HG02759 (cell line): Measurements from ENCODE around the gene MAST4.
A peak's percentile ranks its signal among the peaks of the same experiment; 100 is the strongest.
"Not testable (repeated sequence)": the region's sequence is repeated elsewhere in the genome, so short reads cannot be mapped to it uniquely, and the experiment has no call there.

Experiments used
- ATAC-seq: cut with Tn5 transposase; IDR thresholded peaks from one replicate; pipeline ENCODE4 v1.9.1; 2021; ENCODE audit warnings: mild to moderate bottlenecking, moderate library complexity; ENCODE audit not compliant: unreplicated experiment

The MAST4 gene

DNA sequence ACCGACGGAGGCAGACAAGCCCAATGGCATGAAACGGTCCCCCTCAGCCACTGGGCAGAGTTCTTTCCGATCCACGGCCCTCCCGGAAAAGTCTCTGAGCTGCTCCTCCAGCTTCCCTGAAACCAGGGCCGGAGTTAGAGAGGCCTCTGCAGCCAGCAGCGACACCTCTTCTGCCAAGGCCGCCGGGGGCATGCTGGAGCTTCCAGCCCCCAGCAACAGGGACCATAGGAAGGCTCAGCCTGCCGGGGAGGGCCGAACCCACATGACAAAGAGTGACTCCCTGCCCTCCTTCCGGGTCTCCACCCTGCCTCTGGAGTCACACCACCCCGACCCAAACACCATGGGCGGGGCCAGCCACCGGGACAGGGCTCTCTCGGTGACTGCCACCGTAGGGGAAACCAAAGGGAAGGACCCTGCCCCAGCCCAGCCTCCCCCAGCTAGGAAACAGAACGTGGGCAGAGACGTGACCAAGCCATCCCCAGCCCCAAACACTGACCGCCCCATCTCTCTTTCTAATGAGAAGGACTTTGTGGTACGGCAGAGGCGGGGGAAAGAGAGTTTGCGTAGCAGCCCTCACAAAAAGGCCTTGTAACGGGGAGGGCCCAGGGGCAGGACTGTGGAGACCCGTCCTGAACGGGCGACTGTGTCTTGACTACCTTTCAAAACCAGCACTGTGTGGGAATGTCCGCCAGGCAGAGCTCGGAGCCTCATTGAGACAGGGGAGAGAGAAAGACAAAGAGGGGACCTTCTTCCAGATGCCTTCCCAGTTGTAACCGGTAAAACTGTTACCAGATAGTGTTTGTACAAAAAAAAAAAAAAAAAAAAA lies 570.5 kb downstream of the MAST4 start:
- peak; percentile 52 for ATAC-seq

DNA sequence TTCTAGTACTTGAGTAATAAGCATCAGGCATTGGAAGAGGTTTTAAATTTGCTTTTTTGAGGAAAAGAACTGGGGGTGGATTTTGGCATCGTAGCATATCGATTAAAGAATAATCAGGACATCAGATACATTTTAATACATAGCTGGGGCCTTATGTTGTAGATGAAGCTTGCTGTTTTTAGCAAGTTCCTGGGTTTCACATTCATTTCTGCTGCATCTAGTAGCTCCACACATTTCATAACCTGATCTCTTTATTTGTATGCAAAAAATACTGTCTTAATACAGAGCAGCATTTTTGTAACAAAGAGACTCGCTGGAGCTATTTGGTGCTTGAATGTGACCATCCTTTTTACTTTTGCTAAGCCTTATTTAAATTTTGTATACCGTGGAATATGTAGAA lies 571.9 kb downstream of the MAST4 start:
- ATAC-seq, result no peak

DNA sequence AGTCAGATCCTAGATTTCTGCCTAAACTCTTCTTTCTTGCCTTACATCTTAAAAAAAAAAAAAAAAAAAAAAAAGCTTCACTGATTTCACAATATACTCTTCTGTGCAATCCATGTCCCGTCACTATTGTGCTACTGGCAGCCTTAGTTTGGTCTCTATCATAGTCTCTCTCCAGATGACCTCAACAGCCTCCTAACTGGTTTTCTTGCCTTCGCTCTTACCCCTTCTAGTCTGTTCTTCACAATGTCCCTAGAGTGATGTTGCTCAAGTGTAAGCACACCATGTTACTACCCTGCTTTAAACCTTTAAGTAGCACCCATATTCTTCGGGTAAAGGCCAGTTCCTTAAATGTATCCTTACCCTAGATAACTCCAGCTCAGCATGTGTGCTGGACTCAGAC lies 574.6 kb downstream of the MAST4 start:
- no peak for ATAC-seq

DNA sequence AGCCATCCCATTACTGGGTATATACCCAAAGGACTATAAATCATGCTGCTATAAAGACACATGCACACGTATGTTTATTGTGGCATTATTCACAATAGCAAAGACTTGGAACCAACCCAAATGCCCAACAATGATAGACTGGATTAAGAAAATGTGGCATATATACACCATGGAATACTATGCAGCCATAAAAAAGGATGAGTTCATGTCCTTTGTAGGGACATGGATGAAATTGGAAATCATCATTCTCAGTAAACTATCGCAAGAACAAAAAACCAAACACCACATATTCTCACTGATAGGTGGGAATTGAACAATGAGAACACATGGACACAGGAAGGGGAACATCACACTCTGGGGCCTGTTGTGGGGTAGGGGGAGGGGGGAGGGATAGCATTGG lies 577.2 kb downstream of the MAST4 start:
- ATAC-seq, result not testable (repeated sequence)

DNA sequence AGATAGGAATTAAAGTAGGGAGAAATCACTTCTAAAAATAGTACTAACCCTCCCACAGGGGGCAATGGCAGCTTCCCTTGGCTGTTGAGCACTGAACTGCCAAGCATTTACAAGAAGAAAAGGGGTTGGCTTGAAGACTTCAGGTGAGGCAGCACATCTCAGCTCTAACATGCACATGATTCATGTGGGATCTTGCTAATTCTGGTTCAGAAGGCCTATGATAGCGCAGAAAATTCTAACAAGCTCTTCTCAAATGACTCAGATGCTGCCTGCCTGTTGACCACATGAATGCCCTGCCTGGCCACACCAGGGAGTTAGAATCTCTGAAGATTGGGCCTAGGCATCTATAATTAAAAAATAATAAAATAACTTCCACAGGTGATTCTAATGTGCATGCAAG lies 577.8 kb downstream of the MAST4 start:
- ATAC-seq, result no peak

DNA sequence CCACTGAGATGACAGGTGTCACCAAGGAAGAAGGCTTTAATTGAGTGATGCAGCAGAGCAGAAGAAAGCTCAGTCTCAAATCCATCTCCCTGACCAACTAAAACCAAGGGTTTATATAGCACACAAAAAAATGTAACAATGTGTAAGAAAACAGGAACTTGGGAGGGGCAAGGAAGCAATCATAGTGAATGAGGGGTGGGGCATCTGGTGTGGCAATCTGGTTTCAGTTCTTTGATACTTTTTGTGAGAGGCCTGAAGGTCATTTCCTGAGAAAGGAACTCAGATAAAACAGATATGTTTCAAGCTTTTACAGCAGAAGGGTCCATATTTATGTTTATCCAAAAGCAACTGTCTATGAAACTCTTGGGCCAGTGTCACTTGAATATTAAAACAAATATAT lies 580.7 kb downstream of the MAST4 start:
- ATAC-seq, result no peak

DNA sequence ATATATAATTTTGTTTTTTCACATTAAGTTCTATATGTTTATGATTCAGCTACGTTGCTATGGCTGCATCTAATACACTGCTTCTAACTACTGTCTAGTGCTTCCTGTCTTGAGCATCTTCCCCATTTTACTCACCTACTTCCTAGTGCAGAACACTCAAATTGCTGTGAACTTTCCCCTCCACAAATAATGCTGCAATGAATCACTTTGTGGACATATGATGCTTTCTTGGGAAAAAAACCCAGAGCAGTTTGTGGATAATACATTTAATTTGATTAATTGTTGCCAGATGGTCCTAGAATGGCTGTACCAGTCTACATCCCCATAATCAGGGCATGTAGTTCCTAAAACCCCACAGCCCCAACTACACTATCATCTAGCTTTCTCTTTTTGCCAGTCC lies 581.9 kb downstream of the MAST4 start:
- ATAC-seq, result no peak

DNA sequence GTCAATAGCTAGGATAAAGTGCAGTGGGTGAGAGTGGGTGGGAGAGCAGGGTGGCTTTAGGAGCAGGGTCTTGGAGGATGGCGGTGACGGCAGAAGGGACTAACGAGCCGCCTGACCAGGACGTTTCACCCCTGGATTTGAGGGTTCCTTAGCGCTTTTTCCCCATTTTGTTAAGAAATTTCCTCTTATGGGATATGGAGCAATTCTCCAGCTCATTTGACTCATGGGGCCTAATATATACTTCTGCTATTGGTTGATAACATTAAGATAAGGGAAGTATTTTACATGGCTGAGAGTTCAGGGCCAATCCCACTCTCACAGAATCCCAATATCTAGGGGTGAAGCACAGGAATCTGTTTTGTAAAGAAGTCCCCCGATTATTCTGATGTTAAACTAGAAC lies 582.8 kb downstream of the MAST4 start:
- no peak for ATAC-seq

DNA sequence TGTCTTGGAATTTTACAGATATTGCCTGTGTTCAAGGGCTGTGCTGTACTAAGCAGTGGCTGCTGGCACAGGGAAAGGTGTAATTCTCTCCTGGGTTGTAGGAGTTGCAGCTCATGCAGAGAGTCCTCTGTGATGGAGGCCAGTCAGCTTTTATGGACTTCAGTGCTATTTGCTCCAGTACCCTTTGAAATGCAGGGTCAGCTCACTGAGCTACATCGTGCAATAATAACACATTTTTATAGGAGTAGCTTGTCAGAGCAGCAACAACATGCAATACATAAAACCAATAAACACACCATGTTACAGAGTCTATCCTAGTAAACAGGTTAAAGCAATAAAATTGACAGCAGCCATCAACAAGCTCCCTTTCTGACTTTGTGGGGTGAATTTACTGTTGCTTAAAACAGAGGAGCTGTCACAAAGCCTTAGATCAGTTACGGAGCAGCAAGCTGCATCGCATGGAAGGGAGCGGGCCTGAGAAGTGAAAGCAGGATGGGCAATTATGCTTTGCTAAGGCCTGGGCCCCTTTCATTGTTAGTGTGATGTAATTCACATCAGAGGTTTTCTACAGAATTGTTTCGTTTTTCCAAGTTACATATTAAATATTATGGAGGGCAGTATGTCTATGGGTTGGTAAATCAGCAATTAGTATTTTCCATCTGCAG lies 583.6 kb downstream of the MAST4 start:
- no peak for ATAC-seq

DNA sequence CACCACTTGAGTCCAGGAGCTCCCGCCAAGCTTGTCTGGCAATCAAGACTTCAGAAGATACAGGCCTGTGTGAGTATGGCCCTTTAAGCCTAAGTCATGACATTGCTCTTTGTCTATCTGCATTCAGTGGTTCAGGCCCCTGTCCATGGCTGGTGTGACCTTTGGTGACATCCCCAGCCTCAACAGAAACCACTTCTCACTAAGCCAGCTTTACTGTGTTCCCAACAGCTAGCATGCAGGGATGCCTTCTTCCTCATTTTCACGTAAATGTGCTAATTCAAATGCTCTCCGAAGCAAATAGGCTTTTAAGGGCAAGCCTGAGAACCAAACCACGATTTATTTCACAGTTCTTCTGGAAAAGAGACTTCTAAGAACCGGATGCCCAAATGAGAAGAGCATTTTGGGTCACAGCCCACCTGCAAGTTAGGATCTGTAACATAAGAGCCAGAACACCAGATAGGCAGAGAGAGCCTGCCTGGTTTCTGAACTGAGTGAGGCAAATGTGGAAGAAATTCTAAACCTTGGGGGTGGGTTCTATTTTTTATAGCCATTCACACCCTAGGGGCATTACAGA lies 585.5 kb downstream of the MAST4 start:
- no peak for ATAC-seq

DNA sequence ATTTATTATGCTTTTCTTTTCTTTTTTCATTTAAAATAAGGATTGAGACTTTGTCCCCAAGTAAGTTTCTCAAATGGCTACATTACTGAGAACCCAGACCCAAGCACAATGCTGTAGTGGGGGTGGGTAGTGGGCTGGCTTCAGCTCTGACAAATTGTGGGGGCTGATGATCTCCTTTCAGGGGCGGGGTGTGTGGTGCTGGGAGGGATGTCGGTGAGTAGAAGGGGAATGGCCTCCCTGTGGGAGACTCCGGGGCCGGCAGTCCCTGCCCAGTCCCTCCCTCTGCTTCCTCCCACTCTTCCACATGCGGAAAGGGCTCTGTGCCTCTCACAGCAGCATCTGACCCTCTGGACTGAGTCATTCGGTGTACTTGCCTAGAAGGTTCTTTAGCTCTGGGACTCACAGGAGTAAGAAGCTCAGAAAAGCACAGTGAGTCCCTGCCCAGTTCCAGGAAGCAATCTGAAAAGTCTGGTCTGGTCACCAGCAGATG lies 586.2 kb downstream of the MAST4 start:
- ATAC-seq, result no peak

DNA sequence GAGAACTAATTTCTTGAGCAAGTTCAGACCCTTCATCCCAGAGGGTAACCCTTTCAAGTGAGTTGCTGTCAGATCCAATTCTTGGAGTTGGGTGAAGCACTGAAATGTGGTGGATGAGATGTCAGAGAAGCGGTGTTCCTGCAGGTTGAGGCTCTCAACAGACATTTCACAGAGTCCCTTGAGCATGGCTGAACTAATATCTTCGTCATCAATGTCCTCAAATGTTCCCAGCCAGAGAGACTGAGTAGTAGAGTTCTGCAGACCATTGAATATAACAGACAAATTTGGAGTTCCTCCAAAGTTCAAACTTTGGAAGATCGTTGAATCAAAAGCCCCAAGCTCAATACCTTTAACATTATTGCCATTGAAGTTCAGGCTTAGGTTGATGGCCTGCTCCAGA lies 587.7 kb downstream of the MAST4 start:
- ATAC-seq, result no peak

DNA sequence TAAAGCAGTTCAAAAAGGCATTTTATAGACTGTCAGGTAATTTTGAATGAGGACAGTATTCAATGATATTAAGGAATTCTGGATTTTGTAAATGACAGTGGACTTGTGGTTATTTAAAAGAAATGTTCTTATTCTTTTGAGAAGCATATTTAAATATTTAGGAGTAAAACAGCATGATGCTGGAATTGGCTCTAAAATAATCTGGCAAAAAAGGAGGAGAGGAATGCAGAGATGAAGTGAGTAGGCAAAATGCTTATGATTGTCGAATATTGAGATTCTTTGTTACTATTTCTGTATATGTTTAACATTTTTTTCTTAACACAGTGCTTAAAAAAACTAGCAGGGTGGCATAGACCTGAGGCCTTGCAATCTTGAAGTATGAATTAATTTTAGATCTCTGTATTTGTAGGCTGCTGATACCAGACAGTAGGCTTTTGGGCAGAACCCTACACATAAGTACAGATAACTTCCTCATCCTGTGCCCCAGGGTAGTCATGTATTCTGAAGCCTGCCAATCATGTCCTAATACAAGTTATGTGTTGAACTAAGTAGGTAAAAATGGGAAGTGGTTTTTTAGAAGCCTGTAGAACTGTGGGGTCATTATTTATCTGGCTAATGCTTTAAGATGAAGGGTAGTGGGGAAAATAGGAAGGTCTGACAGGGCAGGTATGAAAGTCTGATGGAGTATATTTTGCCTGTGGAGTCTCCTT lies 591.0 kb downstream of the MAST4 start:
- ATAC-seq, result peak; percentile 63

DNA sequence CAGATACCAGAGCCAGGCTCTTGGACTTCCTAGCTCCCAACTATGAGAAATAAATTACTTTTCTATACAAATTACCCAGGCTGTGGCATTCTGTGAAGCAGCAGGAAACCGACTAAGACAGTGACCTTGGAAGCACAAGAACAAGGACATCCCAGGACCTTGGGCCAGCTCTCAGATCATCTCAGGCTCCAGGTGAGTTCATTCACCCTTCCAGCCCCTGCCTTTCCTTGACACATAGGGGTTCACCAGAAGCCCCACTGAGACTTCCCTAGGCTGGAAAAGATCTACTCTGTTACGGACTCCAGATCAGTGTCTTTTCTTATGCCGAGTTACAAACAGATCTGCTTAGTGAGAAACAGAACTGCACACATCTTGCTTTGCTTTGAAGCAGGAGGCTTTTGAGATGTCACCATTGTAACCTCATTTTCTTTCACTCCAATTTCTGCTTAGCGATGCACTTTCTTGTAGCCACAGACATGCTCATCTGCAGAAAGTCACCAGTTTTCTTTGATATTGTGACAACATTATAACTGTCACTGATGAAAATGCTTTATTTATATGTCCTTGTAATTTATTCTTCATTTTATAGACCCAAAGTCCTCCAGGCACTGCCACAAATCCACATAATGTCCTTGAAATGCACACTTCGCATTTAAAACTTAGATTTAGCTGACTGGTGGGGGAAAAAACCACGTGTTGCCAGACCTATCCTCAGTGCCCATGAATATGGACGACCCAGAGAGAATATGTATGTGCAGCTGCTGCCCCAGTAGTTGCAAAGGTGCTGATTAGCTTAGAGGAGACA lies 592.3 kb downstream of the MAST4 start:
- ATAC-seq, result no peak

DNA sequence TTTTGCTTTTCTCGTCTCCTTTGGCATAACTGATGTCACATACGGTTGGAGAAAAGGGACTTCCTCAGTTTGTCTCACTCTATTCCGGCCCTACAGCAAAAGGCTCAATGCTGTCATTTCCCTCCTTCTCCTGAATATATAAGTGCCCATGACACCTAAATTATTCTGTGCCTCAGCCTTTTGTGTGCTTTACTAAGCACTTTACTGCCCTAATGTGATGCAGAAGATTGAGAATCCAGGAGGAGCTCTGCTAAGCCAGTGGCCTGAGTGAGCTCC lies 592.8 kb downstream of the MAST4 start:
- no peak for ATAC-seq

DNA sequence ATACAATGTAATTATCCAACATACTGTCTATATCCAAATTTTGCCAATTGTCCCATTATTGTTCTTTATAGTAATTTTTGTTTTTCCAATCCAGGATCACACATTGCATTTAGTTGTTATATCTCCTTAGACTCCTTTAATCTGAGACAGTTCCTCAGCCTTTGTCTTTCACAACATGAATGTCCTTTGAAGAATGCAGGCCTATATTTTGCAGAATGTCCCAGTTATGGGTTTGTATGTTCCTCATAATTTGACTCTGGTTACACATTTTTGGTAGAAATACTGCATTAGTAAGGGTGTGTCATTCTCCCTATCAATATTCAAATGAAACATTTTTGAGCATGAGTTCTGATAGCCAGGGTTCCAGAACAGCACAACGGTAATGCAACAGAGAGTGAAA lies 593.7 kb downstream of the MAST4 start:
- ATAC-seq, result no peak

DNA sequence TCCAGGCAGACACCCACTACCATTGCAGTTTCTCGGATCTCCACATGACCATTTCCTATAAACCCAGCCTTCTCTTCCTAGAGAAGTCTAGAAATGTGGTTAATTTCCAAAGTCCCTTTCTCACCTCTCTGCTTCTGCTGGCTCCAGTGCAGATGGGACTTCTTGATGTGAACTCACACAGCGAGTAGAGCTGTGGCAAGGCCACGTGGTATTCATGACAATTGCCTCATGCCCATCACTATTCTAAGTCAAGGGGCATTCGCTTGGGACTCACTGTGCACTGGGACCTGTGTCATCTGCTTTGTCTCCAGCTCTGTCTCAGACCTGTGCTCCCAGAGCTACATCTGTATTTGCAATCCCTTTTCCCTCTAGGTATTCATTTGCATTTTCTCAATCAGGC lies 594.2 kb downstream of the MAST4 start:
- ATAC-seq, result no peak

DNA sequence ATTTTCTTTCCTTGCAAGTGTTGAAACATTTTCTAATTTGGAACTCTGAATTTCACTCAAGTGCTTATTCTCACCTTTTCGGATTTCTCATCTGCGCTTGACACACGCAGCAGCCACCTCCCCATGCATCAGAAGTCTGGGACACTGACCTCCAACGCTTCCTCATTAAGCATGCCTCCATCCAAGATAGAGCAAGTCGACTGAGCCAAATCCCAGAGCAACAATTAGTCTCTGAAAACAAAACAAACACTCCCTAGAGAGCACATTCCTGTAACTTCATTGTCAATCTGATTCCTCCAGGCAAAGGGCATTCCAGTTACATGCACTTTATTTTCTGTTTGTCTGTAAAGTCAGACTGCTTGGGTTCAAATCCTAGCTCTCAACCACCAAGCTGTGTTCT lies 594.7 kb downstream of the MAST4 start:
- no peak for ATAC-seq

DNA sequence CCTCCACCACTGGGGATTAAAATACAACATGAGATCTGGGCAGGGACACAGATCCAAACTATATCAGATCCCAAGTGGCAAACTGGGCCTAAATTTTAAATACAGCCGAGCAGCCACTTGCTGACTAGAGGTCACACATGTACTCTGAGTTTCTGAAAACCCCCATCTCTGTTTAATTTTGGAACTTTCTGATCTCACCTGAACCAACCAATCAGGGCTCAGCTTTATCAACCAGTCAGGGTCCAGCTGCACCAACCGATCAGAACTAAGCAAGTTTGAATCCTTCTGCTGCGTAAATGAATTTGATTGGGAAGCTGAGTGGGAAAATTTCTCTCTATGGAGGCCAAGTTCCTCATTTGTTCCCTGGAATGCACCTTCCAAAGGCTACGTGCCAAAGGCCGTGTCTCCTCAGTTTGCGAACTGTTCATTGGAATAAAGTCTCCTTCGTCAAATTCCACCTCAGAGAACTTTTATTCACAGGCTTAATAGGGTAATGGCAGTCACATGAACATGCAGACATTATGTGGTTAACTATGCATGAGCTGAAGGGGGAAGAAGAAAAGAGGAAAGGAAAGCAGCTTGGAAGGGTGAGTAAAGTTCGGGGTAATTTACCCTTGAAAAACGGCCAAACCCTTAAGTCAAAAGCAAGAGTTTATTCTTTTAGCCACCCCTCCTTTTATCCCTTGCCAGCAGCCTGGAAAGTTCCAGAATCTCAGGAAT lies 596.7 kb downstream of the MAST4 start:
- ATAC-seq, result peak; percentile 27

DNA sequence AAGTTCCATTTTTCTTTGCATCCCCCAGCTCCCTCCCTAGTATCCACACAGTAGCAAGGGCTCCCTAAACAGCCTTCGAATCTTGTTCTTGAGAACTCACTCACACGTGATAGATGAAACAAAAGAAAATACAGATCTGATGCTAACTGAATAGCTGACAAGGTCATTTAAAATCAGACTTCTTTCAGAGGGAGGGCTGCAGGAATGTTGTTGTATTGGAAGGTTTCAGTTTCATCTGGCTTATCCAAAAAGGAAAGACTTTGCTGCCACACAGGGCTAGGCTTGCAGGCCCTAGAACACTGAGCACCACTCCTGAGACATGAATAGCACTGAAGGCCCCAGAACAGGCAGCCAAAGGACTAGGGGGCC lies 597.2 kb downstream of the MAST4 start:
- no peak for ATAC-seq
